MG63 (cell line): ENCODE measurements around the gene PRKCA. TPM values are rescaled to one million over a fixed set of nuclear protein-coding genes. Genes with fewer than 3 reads are reported as not detected.
"Not testable (repeated sequence)": the region's sequence is repeated elsewhere in the genome, so short reads cannot be mapped to it uniquely, and the experiment has no call there.

ENCODE experiments used
- DNase-seq: peaks from one replicate; pipeline ENCODE4 v3.0.0-alpha.2; 2020
- H3K27me3 ChIP-seq: fragments of 250-450 bp; sonication (Bioruptor Pico); 2 replicates; pipeline ENCODE4 v1.5.1; 2020; ENCODE audit warnings: mild to moderate bottlenecking, moderate library complexity
- H3K36me3 ChIP-seq: fragments of 250-450 bp; sonication (Bioruptor Pico); 2 replicates; pipeline ENCODE4 v1.5.1; 2020; ENCODE audit warnings: mild to moderate bottlenecking, moderate library complexity
- H3K4me3 ChIP-seq: fragments of 250-450 bp; sonication (Bioruptor Pico); 2 replicates; pipeline ENCODE4 v1.5.1; 2020; ENCODE audit warnings: mild to moderate bottlenecking, moderate library complexity
- H3K9me3 ChIP-seq: fragments of 250-450 bp; sonication (Bioruptor Pico); 2 replicates; pipeline ENCODE4 v1.5.1; 2020; ENCODE audit warnings: mild to moderate bottlenecking, moderate library complexity
- total RNA-seq: library from RNA; depleted of rRNA; stranded (reverse); fragments of >200 nt; shearing (Covaris generic); gene quantifications from 2 replicates; pipeline ENCODE4 v1.2.3, GENCODE V29; 2014; ENCODE audit warnings: low replicate concordance

PRKCA gene
- total RNA-seq, 1 experiment from 2014 or later: 17.3 TPM

DNA sequence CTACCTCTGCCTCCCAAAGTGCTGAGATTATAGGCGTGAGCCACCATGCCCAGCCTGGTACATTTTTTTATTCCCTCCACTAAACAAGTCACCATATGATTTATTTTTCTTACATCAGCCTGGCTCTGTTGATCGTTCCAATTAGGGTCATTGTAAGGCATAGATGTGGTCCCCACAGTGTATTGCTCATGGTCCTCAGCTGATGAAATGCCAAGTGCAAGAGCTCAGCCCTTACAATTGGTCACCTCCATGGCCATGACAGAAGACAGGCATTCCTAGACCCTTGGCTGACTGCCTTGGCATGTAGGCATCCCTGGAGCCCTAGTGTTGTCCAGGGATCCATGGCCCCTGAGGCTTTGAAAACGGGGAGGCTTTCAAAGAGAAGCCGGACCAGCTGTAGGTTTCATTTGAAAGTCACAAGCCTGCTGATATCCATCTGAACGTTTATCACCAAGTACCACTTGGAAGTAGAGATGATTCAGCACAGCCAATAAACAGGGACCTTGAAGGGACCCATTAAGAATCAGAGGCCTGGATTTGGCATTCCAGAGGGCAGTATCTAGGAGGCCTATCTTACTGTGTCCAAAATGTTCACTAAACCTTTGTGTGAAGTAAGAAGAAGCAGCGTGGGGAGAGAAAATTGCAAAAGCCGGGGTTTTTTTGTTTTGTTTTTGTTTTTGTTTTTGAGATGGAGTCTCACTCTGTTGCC is 20.6 kb upstream of the PRKCA start:
- Histone ChIP-seq H3K36me3 (no peaks in the 10 kb centered on the region), H3K4me3 (no peak overlapping the region), H3K9me3 (no peaks in the 10 kb centered on the region), H3K27me3 (no peaks in the 10 kb centered on the region)
- peak; percentile 51 for DNase-seq

DNA sequence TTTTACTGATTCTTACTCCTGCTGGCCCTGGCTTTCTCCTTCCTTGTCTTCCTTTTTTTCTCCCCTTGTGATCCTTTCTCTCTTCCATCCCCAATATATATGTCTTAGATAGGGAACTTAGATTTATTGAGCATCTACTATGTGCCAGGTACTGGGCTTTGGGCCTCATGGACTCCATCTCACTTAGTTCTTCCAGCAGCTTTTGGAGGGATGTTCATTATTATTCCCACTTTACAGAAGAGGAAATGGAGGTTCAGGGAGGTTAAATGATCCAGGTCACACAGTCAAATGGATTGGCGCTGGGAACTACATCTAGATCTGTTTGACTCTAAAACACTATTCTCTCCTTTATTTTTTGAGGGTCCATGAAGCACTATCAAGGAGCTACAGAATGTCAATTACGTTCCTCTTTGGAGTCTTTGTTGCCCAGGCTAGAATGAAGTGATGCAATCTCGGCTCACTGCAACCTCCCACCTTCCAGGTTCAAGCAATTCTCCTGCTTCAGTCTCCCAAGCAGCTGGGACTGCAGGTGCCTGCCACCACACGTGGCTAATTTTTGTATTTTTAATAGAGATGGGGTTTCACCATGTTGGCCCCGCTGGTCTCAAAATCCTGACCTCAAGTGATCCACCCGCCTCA is 19.0 kb upstream of the PRKCA start:
- H3K9me3 ChIP-seq: no peaks in the 10 kb centered on the region
- no peak for DNase-seq
- H3K27me3 ChIP-seq: no peaks in the 10 kb centered on the region
- H3K4me3 ChIP-seq: no peak overlapping the region
- no peaks in the 10 kb centered on the region for H3K36me3 ChIP-seq

DNA sequence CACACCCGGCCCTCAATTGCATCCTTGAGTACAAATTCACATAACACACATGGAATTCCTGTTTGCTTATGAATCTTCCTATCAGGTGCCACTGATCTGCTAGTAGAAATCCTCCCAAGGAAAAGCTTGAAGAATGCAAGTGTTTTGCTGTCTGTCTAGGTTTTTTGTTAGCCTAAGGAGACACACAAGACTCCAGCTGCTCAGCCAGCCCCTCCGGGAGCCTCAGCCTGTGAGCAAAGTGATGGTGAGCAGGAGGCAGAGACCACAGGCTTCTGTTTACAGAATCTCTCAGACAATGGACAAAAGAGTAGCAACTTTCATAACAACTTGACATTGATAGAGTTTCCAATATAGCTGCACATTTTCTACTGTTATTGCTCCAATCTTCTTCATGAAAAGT is 18.4 kb upstream of the PRKCA start:
- Histone ChIP-seq H3K36me3 (no peaks in the 10 kb centered on the region), H3K9me3 (no peaks in the 10 kb centered on the region), H3K4me3 (no peak overlapping the region), H3K27me3 (no peaks in the 10 kb centered on the region)
- DNase-seq: no peak

DNA sequence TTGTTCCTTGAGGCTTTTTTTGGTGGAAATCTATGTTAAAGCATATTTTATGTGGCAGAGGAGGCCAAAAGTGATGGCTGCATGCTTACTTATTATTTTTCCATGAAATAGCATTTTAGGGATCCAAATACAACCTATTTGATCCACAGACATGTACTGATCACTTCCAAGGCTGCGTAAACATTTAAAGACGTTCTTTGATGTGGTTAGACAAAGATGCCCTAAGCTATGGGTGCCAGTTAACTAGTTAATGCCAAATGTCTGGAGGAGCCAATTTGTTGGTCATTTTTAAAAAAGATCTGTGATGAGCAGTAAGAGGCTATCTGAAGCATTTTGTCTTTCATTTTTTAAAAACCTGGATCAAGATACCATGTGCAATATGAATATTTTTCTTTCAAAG is 17.3 kb upstream of the PRKCA start:
- Histone ChIP-seq H3K9me3 (no peaks in the 10 kb centered on the region), H3K4me3 (no peak overlapping the region), H3K36me3 (no peaks in the 10 kb centered on the region), H3K27me3 (no peaks in the 10 kb centered on the region)
- DNase-seq: no peak

DNA sequence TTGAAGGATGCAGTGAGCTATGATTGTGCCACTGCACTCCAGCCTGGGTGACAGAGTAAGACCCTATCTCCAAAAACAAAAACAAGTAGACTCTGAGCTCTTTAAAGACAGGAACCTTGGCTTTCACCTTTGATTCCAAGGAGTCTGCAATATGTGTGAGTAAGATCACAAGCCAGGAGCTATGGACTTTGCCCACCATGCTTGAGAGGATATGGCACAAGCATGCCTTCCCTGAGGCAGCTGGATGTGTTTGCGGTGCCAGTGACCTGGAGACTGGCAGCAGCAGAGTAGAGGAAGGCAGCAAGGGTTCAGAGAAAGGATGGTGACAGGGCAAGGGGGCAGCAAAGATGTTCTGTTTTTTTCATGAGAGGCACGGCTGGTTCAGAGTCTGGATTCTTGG is 14.5 kb upstream of the PRKCA start:
- H3K9me3 ChIP-seq: no peaks in the 10 kb centered on the region
- H3K36me3 ChIP-seq: no peaks in the 10 kb centered on the region
- no peak overlapping the region for H3K4me3 ChIP-seq
- DNase-seq: no peak
- no peaks in the 10 kb centered on the region for H3K27me3 ChIP-seq

DNA sequence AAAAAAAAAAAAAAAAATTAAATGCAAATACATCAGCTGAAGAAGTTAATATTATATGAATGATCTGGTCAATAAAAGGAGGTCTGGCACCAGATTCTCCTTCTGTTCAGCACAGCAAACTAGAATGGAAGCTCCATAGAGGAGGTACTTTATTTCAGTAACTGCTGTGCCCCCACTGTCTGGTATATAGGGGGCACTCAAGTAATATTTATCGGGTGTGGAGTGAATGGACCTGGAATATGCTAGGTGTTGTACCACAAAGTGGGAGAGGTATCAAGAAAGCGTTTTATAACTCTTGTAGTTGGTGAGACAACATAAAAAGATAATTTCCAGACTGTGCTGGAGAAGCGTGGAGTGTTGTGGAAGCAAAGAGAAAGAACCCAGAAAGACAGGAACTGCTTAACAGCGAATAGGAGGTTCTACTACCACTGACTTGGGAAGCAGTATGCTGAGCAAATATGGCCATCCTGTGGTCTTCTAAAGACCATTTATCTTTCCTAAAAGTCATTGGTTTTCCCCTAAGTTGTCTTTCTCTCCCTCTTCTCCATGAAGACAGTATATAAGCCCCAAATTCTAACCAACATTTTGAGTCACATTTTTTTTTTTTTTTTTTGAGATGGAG is 12.2 kb upstream of the PRKCA start:
- DNase-seq: no peak
- H3K36me3 ChIP-seq: no peaks in the 10 kb centered on the region
- no peaks in the 10 kb centered on the region for H3K9me3 ChIP-seq
- no peak overlapping the region for H3K4me3 ChIP-seq
- no peaks in the 10 kb centered on the region for H3K27me3 ChIP-seq

DNA sequence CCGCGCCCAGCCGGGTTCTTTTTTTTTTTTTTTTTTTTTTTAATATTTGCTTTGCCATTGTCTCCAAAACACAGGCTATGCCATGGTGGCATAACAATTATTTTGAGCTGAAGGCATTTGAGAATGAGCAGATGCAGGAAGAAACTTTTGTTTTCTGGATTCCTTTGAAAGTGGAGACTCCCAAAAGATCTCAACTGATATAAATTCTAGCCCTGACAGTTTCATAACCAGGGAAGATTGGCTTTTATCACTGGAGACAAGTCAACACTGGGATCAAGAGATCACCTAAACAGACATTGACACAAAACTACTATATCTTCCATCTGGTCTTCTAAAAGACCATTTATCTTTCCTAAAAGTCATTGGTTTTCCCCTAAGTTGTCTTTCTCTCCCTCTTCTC is 10.1 kb upstream of the PRKCA start:
- no peaks in the 10 kb centered on the region for H3K27me3 ChIP-seq
- H3K36me3 ChIP-seq: no peaks in the 10 kb centered on the region
- H3K9me3 ChIP-seq: no peaks in the 10 kb centered on the region
- no peak overlapping the region for H3K4me3 ChIP-seq
- no peak for DNase-seq

DNA sequence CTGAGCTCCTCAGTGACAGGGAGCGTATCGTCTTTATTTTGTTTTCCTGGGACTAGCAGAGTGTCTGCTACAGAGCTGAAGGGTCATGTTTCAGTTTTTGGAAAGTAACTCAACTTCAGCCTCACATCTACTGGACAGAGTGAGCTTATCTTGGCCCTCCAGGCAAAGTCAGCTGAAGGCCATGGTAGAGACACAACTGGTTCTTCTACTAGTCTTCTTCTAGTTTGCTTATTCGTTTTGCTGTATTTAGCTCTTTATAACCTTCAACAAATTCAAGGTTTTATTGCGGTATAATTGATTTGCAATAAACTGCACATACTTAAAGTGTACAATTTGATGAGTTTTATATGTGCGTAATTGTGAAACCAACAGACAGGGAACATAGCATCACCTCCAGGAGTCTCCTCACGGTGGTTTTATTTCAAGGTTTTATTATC is 6.1 kb upstream of the PRKCA start:
- H3K36me3 ChIP-seq: no peaks in the 10 kb centered on the region
- no peak overlapping the region for H3K4me3 ChIP-seq
- no peak for DNase-seq
- no peaks in the 10 kb centered on the region for H3K27me3 ChIP-seq
- no peaks in the 10 kb centered on the region for H3K9me3 ChIP-seq

DNA sequence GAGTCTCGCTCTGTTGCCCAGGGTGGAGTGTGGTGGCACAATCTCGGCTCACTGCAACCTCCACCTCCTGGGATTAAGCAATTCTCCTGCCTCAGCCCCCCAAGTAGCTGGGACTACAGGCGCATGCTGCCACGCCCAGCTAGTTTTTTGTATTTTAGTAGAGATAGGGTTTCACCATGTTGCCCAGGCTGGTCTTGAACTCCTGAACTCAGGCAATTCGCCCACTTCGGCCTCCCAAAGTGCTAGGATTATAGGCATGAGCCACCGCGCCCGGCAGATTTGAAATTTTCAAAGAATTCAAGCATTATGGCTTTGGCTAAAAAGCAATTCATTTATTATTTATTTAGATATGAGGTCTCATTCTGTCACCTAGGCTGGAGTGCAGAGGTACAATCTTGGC is 5.0 kb upstream of the PRKCA start:
- H3K27me3 ChIP-seq, H3K9me3 ChIP-seq, DNase-seq: not testable (repeated sequence)

DNA sequence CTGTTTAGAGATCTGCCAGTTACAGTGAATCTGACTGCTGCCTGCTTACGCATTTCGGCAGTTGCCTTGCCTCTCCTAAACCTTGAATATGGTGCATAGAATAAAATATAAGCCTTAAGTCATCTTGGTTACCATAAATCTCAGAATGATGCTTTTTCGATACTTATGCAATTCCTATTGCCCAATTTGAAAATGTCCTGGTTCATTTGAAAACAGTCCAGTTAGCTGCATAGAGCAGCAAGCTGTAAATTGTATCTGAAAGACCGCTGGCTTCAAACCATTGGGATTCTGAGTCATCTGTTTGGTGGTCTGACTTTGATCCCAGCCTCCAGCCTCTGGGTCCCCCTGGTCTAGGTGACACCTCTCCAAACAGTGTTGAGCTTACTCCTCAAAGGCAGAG is 2.7 kb upstream of the PRKCA start:
- no peak for DNase-seq
- no peaks in the 10 kb centered on the region for H3K27me3 ChIP-seq
- no peaks in the 10 kb centered on the region for H3K9me3 ChIP-seq
- no peak overlapping the region for H3K4me3 ChIP-seq
- no peaks in the 10 kb centered on the region for H3K36me3 ChIP-seq

More for the DNA sequence above, 5.0 kb upstream of the PRKCA start:
- not testable (repeated sequence) for H3K4me3 ChIP-seq, H3K36me3 ChIP-seq

DNA sequence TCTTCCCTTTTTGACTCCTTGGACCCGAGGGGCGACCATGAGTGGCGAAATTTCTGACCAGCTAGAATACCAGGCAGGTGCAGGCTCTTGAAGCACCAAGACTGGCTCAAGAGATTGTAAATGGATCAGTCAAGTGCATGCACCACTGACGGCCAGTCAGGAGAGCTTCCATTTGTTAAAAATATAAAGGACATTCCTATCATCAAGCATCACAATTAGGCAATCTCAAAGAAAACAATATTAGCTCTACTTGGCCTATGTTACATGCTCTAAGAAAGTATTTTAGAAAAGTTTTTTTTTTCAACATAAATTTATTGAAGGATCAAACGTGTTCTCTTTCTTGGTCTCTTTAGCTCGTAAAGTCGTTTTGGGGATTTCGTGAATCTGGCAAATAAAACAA is 1.5 kb upstream of the PRKCA start:
- H3K27me3 ChIP-seq: no peaks in the 10 kb centered on the region
- DNase-seq: no peak
- H3K36me3 ChIP-seq: no peaks in the 10 kb centered on the region; the same call in 1 of the 2 replicates
- H3K4me3 ChIP-seq: no peak overlapping the region; the same call in 1 of the 2 replicates
- no peaks in the 10 kb centered on the region for H3K9me3 ChIP-seq

DNA sequence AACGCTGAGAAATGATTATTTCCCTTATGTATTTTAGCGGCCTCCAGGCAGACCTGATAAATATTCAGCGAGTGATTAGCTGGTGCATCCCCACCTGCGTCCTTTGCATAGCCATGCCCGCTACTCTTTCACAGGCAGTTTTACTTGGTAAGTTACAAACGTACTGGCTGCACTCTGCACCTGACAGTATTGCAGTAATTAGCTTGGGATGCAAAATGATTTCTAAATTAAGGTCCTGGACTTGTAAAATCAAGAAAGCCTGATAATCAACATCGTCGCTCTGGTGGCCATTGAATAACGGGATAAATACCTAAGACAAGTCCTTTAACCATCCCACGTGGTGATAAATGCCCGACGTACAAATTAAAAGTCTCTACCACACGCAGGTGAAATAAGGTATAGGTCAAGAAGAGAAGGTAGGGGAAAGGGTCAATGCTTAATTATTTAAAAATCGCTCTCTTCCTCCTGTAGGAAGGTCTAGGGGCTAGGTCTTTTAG is 998 bp upstream of the PRKCA start:
- peaks cover 2% of the 10 kb centered on the region for H3K36me3 ChIP-seq
- no peaks in the 10 kb centered on the region for H3K27me3 ChIP-seq
- H3K4me3 ChIP-seq: peak overlapping the region; percentile 62
- no peaks in the 10 kb centered on the region for H3K9me3 ChIP-seq
- no peak for DNase-seq

DNA sequence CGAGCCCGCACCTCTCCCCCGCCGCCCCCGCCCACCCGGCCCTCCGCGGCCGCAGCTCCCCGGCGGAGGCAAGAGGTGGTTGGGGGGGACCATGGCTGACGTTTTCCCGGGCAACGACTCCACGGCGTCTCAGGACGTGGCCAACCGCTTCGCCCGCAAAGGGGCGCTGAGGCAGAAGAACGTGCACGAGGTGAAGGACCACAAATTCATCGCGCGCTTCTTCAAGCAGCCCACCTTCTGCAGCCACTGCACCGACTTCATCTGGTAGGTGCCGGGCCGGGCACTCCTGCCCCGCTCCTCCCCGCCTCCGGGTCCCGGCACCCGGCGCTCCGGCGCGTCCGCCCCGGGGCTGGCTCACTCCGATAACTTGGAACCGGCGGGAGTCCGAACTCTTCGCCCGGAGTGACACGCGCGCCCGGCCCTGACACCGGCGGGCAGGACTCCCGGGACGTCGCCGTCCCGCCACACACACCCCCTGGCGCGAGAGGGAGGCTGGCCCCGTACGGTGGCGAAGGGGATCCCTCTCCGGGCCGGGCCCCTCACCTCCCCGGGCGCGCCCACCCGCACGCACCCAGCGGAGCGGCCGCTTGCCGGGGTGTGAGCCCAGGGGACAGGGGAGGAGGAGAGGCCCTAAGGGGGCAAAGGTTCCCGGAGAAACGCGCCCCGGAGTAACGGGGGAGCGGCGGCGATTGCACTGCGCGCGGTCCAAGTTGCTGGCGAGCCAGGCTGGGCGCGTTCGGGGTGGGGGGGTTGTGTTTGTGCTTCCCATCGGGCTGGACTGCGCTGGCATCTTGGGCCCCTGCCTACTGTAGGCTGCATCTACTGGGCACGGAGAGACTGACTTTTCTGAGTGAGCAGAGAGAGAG is 581 bp downstream of the PRKCA start:
- Histone ChIP-seq H3K9me3 (no peaks in the 10 kb centered on the region), H3K36me3 (peaks cover 12% of the 10 kb centered on the region), H3K27me3 (no peaks in the 10 kb centered on the region), H3K4me3 (peak overlapping the region; percentile 80)
- DNase-seq: peak; percentile 76

DNA sequence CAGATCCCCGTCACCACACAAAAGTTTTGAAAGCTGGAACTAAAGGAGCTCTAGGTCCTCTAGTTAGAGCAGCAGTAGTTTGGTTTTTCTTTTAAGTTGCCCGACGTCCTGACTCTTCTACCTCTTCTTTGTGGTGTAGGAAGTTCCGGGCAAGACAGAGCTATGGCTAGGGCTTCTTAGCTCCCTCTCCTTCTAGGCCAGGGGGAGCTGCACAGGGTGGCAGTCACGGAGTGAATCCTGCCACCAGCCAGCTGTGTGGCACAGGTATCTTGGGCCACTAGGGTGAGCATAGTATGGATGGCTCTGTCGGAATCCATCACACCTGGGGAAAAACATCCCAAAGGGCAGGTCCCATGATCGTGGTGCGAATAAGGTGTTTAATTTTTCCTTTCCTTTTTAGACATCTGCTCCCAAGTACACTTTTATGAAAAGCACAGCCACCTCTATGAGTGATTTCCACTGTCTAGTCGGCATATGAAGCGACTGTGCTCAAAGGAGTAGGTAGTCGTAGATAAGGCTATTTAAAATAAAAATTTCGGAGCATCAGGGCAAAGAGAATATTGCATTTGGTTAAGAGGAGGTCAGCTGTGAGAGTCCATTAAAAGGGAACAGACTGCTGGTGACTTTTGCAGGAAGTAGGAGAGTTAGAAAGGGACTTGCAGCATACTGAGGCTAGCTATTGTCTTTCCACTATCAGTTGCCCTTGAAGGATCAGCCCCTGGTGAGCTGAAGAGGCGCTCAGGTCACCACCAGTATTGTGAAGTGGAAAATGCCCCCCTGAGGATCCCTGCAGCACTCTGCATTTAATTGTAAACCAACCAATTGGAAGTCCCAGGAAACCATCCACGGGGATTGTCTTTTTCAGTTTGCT is 2.1 kb downstream of the PRKCA start:
- no peaks in the 10 kb centered on the region for H3K27me3 ChIP-seq
- peaks cover 28% of the 10 kb centered on the region for H3K36me3 ChIP-seq
- no peaks in the 10 kb centered on the region for H3K9me3 ChIP-seq
- H3K4me3 ChIP-seq: peak overlapping the region; percentile 80
- DNase-seq: peak; percentile 15

DNA sequence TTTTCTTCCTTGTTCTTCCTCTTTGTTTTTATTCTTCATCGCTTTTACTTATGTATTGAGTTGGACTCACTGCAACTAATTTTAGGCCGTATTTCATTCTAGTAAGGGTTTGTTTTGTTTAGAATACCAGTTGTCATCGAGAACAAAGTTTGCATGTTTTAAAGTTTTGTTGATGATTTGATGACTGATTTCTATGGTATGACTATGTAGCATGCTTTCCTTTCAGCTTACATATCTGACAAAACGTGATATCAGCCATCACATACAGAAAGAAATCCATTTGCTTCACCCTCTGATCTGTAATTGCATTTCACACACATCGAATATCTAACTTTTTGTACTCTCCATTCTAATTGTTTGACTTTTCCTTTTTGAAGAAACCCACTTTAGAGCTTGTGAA is 4.0 kb downstream of the PRKCA start:
- Histone ChIP-seq H3K4me3 (no peak overlapping the region), H3K27me3 (no peaks in the 10 kb centered on the region), H3K9me3 (no peaks in the 10 kb centered on the region), H3K36me3 (peaks cover 37% of the 10 kb centered on the region)
- no peak for DNase-seq

DNA sequence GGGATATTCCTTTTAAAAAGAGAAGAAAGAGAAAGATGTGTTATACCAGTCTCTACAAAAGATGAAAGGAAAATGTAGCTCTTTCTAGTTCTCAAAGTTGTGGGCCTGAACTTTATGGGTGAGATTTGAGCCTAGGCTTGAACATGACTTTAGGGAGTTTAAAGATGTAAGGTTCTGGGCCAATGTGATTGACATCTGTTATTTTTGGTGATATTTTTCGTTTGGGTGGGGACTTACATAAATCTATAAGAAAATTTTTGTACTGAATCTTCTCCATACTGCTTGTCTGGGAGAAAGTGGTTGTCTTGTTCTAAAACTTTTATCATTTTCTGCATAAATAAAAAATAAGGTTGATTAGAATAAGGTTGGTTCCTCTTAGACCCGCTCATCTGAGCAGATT is 4.8 kb downstream of the PRKCA start:
- DNase-seq: no peak
- Histone ChIP-seq H3K27me3 (no peaks in the 10 kb centered on the region), H3K4me3 (no peak overlapping the region), H3K9me3 (no peaks in the 10 kb centered on the region), H3K36me3 (peaks cover 37% of the 10 kb centered on the region)
